ENCODE measurements around the gene GALR3. TPM values are rescaled to one million over a fixed set of nuclear protein-coding genes. Genes with fewer than 3 reads are reported as not detected.

GALR3 gene
- total RNA-seq, 1 donor from 2014 or later, result not detected

DNA sequence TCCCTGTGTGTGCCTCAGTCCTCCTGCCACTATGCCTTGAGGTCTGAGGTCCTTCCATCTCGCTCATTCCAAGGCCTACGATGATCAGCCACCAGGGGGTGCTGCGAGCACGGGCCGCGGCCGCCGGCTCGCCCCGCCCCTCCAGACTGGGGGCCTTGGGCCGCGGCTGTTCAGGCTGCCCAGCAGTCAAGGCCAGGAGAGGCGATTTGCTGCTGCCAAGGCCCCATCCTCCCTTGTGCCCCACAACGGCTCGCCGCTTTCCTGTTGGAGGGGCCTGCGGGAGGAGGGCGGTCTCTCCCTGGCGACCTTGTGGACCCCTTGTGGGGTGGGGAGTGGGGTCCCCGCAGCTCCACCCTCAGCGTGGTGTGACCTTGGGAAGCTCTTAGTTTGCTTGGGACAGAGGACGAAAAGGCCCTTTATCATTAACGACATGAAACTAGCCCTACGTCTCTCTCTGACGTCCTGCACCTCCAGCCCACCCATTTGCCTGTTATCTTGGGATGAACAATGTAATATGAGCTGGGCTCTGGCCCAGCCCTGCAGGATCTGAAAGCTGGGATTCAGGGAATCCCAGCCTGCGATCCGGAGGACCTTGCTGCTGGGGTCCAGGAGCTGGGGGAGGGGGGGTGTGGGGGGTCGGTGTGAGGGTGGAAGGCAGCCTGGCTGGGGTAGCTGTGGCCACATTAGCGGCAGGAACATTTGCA is 5.3 kb upstream of the GALR3 start:
- DNase-seq (ENCODE audit: extremely low spot score in 2 of 2), result no peak
- Histone ChIP-seq H3K27me3 (no peaks in the 10 kb centered on the region), H3K4me1 (peaks cover 20% of the 10 kb centered on the region), H3K4me3 (peak overlapping the region; percentile 35 to 46), H3K27ac (peak overlapping the region; percentile 42), H3K36me3 (peaks cover 0 to 4% of the 10 kb centered on the region in 2 donors), H3K9me3 (no peaks in the 10 kb centered on the region)
- TF ChIP-seq, protein P1, sequence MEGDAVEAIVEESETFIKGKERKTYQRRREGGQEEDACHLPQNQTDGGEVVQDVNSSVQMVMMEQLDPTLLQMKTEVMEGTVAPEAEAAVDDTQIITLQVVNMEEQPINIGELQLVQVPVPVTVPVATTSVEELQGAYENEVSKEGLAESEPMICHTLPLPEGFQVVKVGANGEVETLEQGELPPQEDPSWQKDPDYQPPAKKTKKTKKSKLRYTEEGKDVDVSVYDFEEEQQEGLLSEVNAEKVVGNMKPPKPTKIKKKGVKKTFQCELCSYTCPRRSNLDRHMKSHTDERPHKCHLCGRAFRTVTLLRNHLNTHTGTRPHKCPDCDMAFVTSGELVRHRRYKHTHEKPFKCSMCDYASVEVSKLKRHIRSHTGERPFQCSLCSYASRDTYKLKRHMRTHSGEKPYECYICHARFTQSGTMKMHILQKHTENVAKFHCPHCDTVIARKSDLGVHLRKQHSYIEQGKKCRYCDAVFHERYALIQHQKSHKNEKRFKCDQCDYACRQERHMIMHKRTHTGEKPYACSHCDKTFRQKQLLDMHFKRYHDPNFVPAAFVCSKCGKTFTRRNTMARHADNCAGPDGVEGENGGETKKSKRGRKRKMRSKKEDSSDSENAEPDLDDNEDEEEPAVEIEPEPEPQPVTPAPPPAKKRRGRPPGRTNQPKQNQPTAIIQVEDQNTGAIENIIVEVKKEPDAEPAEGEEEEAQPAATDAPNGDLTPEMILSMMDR (IDR thresholded peaks at IDR 0.05), result peak; percentile 94 to 97 (median 96)
- no peak for TF ChIP-seq POLR2A (IDR thresholded peaks at IDR 0.05)
- peak; percentile 59 to 61 for TF ChIP-seq POLR2AphosphoS5 (IDR thresholded peaks at IDR 0.05; ENCODE audit: insufficient read depth in 1 of 2, low read depth in 1 of 2)
- intact Hi-C loops (cut with DNase I), result loop anchor here (5.0 kb wide), 1 partner anchor 44 kb away; no protein-coding TSS in a partner anchor

GRCh38 chr22:37818409-37819104 is 4.6 kb upstream of the GALR3 start:
- no peak for TF ChIP-seq POLR2A (IDR thresholded peaks at IDR 0.05)
- no peak for TF ChIP-seq POLR2AphosphoS5 (IDR thresholded peaks at IDR 0.05; ENCODE audit: insufficient read depth in 1 of 2, low read depth in 1 of 2)
- TF ChIP-seq, protein P1 (IDR thresholded peaks at IDR 0.05), result peak in 2 of 3 experiments; percentile 16 to 23
- intact Hi-C loops (cut with DNase I), result loop anchor here (5.0 kb wide), 1 partner anchor 44 kb away; no protein-coding TSS in a partner anchor
- Histone ChIP-seq H3K36me3 (peaks cover 0 to 1% of the 10 kb centered on the region in 2 donors), H3K4me1 (peaks cover 20% of the 10 kb centered on the region), H3K27me3 (no peaks in the 10 kb centered on the region), H3K27ac (no peak overlapping the region), H3K9me3 (no peaks in the 10 kb centered on the region), H3K4me3 (peak overlapping the region; percentile 35 to 46)
- no peak for DNase-seq (ENCODE audit: extremely low spot score in 2 of 2)

DNA sequence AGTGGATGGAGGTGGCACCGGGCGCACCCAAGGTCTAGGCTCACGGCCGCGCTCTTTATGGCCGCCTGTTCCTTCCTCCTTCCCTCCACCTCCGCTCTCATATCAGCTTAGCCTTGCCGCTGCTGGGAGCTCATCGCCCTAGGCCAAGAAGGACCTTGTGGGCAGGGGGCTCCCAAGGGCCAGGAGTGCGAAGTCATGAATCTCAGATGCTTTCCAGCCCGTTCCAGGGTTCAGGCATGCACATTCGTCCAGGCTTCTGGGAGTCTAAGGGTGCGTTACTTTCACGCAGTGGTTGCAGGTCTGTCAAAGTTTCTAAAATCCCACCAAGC is 4.1 kb upstream of the GALR3 start:
- Histone ChIP-seq H3K36me3 (no peaks in the 10 kb centered on the region), H3K4me1 (peaks cover 20% of the 10 kb centered on the region), H3K9me3 (no peaks in the 10 kb centered on the region), H3K27me3 (no peaks in the 10 kb centered on the region), H3K4me3 (peak overlapping the region; percentile 35 to 46), H3K27ac (no peak overlapping the region)
- intact Hi-C loops (cut with DNase I), result loop anchor here (5.0 kb wide), 1 partner anchor 43 kb away; no protein-coding TSS in a partner anchor
- TF ChIP-seq POLR2AphosphoS5 (IDR thresholded peaks at IDR 0.05; ENCODE audit: insufficient read depth in 1 of 2, low read depth in 1 of 2) (no peak), POLR2A (IDR thresholded peaks at IDR 0.05) (no peak)
- TF ChIP-seq, protein P1 (IDR thresholded peaks at IDR 0.05), result no peak
- DNase-seq (ENCODE audit: extremely low spot score in 2 of 2), result no peak

DNA sequence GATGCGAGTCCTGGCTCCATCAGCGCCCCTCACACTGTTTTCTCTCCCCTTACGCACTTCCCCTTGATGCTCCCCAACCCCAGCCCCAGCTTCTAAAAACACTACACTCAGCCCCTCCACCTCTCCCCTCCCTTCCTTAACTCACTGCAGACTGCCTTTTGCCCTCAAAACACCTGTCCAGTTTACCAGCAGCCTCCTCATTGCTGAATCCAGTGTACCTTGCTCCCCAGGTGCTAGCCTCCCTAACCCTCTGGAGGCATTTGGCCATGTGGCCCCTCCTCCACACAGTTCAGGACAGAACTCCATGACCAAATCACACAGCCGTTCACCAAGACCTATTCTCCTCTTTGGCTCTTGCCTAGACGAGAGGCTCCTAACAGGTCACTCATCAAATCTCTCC is 2.8 kb upstream of the GALR3 start:
- H3K27ac ChIP-seq, result no peak overlapping the region
- H3K9me3 ChIP-seq, result no peaks in the 10 kb centered on the region
- peaks cover 20% of the 10 kb centered on the region for H3K4me1 ChIP-seq
- H3K4me3 ChIP-seq, result no peak overlapping the region
- intact Hi-C loops (cut with DNase I), result loop anchor here (2.0 kb wide), 1 partner anchor 74 kb away; no protein-coding TSS in a partner anchor
- DNase-seq (ENCODE audit: extremely low spot score in 2 of 2), result no peak
- H3K27me3 ChIP-seq, result no peaks in the 10 kb centered on the region
- H3K36me3 ChIP-seq, result no peaks in the 10 kb centered on the region
- TF ChIP-seq POLR2A (IDR thresholded peaks at IDR 0.05) (no peak), POLR2AphosphoS5 (IDR thresholded peaks at IDR 0.05; ENCODE audit: insufficient read depth in 1 of 2, low read depth in 1 of 2) (no peak)
- TF ChIP-seq, protein P1 (IDR thresholded peaks at IDR 0.05), result no peak
